Non-pigmented ciliary epithelial cell (primary cell): ENCODE measurements around the gene CDX4.
"Not testable (repeated sequence)": the region's sequence is repeated elsewhere in the genome, so short reads cannot be mapped to it uniquely, and the experiment has no call there.

Experiments used
- DNase-seq: peaks from one replicate; pipeline ENCODE4 v3.0.0-alpha.2; 2010; ENCODE audit warnings: low read depth

The CDX4 gene, protein sequence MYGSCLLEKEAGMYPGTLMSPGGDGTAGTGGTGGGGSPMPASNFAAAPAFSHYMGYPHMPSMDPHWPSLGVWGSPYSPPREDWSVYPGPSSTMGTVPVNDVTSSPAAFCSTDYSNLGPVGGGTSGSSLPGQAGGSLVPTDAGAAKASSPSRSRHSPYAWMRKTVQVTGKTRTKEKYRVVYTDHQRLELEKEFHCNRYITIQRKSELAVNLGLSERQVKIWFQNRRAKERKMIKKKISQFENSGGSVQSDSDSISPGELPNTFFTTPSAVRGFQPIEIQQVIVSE

DNA sequence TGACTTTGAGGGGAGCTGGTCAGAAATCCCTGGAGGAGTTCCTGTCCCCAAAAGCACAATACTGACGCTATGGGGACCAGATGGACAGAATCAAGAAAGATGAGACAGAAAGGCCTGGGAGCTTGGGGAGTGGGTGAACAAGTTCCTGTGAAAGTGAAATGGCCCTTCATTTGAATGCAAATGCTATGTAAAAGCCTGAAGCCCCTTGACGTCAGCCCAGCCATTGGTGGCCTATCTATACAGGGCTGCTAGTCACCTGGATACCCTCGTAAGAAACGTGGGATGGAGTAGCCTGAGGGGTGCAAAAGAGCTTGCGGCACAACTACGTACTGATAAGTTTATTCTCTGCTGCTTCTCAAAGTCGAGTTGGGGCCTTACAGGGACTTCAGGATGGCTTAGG is at the start of gene CDX4:
TSS of gene CDX4 (plus strand) at position 223 of the 400 bp plus-strand sequence. CDS start 201 bp downstream, outside the sequence.
- no peak for DNase-seq

DNA sequence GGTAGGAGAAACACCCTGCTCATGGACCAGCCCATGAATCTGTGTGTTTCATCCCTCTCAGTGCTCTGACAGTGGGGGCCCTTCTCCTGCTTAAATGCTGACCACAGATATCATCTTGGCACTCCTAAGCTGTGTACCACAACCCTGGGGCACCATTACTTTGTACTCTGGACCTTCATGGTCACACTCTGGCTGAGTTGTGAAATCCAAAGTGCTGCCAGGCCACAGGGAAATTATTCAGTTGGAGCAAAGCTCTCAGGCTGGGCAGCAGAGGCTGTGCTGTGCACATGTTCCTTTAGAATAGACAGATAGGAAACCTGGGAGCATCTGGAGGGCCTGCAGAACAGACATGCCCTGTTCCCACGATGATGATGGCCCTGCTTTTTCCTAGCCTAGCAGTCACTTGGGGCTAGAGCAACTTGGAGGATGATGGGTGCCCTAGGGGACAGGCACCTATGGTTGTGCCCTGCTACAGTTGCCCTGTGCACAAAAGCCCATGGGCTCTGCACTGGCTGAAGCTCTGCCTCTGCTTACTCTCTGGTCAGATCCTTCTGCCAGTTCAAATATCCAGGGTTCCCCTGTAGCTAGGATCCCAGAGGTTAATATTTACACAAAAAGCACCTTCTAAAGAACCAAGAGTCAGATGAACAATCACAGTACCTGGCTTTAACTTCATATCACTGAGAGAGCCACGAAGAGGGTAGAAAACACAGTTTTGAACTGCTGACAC is 48.5 kb upstream of the CDX4 start:
- no peak for DNase-seq

DNA sequence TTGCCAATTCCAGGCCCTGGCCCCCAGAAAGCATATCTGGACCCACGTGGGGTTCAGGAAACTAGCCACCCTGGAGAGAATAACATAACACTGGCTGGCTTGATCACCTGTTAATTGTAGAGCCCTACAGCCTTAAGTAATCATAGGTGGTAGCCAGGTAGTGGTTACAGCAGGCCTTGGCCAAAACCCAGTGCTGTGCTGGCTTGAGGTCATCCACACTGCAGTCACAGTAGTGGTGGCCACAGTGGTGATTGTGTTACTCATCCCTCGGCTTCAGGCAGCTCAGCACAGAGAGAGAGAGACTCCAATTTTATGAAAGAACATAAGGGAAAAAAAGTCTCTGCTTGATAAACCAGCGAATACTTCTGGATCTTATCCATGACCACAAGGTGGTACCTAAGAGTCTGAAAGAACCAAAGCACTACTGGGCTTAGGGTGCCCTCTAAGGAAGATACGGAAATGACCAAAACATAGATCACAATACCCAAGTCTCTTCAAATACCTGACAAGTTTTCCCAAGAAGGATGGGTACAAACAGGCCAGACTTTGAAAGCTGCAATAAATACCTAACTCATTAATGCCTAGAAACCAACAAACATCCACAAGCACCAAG is 46.6 kb upstream of the CDX4 start:
- DNase-seq: no peak

DNA sequence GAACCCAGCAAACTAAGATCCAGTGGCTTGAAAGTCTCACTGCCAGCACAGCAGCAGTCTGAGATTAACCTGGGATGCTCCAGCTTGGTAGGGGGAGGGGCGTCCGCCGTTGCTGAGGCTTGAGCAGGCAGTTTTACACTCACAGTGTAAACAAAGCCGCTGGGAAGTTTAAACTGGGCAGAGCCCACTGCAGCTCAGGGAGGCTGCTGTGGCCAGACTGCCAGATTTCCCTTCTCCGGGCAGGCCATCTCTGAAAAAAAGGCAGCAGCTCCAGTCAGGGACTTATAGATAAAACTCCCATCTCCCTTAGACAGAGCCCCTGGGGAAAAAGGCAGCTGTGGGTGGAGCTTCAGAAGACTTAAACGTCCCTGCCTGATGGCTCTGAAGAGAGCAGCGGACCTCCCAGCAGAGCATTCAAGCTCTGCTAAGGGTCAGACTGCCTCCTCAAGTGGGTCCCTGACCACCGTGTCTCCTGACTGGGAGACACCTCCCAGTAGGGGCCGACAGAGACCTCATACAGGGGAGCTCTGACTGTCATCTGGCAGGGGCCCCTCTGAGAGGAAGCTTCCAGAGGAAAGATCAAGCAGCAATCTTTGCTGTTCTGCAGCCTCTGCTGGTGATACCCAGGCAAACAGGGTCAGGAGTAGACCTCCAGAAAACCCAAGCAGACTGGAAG is 45.1 kb upstream of the CDX4 start:
- DNase-seq: no peak

DNA sequence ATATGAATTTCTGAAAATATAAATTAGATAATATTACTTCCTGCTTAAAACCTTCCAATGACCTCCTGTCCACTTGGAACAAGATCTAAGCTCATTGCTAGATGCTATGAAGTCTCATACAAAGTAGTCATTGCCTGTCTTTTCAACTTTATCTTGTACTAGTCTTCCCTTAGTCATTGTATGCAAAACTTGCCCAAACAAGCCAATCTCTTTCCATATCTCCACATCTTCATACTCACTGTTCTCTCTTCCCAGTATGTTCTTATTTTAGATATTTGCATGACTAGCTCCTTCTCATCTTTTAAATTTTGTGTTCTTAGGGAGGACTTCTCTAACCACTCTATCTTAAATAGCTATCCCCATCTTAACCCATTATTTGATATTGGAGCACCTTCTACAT is 33.9 kb upstream of the CDX4 start:
- no peak for DNase-seq

DNA sequence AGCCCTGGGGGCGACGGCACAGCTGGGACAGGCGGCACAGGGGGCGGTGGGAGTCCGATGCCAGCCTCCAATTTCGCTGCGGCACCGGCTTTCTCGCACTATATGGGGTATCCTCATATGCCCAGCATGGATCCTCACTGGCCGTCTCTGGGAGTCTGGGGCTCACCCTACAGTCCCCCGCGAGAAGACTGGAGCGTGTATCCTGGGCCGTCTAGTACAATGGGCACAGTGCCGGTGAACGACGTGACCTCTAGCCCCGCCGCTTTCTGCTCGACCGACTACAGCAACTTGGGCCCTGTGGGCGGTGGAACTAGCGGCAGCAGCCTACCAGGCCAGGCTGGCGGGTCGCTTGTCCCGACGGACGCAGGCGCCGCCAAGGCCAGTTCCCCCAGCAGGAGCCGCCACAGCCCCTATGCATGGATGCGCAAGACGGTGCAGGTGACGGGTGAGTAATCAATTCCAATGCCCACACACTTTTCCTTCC is 500 bp downstream of the CDX4 start:
- DNase-seq: no peak

DNA sequence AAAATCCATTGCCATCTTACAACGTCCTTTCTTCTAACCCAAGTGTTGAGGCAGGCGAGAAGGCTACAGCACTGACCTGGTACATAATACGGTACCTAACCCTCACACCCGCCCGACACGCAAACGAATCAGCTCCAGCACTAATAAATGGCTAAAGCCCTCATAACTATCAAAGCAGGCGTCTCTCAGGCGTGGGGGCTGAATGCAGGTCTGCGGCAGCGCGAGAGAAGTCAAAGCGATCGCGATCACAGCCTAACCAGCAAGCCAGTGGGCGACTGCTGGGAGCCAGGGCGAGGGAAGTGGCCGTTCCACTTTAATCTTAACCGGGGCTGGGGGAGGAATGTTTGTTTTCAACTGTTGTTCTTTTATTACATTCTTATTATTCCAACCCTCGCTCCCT is 1.5 kb downstream of the CDX4 start:
- no peak for DNase-seq

DNA sequence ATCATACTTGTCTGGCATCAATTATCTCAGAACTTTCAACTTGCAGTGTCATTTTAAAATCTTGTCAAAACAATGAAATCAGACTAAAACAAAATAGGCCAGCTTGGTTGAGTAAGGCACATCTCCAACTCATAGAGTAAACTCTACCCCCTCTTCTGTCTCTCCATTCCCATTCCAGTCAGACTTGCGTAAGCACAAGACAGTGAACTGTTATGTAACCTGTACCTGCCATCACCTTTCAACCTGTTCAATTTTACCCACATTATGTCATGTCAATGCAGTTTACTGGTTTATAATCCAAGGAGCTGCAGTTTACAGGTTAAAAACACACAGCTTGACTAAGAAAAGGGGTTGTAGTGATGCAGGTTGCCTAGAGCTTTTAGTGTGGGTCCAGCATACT is 8.3 kb downstream of the CDX4 start:
- DNase-seq: no peak

DNA sequence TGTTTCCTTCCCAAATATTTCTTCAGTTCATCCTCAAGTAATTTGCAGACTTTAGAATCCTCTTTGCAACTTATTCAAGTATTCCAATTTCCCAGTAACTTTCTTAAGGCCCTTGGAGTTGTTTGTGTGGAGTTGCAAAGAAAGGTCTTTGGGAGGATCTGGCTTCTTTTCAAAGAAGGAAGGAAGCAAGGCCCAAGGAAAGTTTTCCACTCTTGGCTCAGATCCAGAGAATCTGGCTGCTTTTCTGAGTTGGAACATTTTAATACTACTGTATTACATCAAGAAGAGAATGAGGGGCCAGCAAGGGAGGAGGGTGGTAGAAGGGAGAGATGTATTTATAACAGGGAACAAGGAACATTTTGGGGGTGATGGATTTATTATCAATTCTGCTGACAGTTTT is 10.5 kb downstream of the CDX4 start:
- DNase-seq: no peak

DNA sequence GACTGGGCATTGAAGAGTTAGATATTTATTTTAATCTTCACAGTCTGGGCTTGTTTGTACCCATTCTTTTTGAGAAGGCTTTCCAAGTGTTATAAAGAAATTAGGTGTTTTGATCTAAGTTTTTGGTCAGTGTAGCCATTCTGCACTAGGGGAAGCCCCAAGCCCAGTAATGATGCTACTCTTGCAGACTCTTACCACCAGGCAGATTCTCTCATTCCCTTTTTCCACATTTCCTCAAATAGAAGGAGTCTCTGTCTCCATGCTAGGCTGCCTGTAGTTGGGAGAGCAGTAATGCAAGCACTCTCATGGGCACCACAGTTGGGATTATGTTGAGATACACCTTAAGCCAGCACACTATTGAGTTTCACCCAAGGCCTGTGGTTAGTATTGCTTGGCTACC is 21.5 kb downstream of the CDX4 start:
- no peak for DNase-seq

DNA sequence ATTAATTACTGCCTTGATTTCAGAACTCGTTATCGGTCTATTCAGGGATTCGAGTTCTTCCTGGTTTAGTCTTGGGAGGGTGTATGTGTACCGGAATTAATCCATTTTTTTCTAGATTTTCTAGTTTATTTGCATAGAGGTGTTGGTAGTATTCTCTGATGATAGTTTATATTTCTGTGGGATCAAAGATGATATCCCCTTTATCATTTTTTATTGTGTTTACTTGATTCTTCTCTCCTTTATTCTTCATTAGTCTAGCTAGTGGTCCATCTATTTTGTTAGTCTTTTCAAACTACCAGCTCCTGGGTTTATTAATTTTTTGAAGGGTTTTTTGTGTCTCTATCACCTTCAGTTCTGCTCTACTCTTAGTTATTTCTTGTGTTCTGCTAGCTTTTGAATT is 32.1 kb downstream of the CDX4 start:
- no peak for DNase-seq

DNA sequence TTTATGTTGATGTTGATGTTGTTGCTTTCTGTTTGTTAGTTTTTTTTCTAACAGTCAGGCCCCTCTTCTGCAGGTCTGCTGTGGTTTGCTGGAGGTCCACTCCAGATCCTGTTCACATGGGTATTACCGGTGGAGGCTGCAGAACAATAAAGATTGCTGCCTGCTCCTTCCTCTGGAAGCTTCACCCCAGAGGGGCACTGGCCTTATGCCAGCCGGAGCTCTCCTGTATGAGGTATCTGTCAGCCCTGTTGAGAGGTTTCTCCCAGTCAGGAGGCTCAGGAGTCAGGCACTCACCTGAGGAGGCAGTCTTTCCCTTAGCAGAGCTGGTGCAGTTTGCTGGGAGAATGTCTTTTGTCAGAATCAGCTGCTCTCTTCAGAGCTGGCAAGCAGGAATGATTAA is 34.7 kb downstream of the CDX4 start:
- DNase-seq: no peak

DNA sequence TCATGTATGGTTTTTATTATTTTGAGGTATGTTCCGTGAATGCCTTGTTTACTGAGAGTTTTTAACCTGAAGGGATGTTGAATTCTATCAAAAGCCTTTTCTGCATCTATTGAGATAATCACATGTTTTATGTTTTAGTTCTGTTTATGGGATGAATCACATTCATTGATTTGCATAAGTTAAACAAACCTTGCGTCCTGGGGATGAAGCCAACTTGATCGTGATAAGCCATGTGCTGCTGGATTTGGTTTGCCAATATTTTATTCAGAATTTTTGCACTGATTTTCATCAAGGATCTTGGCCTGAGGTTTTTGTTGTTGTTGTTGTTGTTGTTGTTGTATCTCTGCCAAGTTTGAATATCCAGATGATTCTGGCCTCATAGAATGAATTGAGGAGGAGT is 43.8 kb downstream of the CDX4 start:
- no peak for DNase-seq

DNA sequence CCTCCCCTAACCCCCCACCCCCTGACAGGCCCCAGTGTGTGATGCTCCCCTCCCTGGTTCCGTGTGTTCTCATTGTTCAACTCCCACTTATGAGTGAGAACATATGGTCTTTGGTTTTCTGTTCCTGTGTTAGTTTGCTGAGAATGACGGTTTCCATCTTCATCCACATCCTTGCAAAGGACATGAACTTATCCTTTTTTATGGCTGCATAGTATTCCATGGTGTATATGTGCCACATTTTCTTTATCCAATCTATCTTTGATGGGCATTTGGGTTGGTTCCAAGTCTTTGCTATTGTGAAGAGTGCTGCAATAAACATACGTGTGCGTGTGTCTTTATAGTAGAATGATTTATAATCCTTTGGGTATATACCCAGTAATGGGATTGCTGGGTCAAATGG is 45.3 kb downstream of the CDX4 start:
- DNase-seq: not testable (repeated sequence)
